RWPE2 (cell line): Measurements from ENCODE around the gene KRTAP12-3.

Experiments
- ATAC-seq: fragments of 200-7000 bp; cut with Tn5 transposase; 3 replicates; pipeline ENCODE4 v1.9.1; 2021; ENCODE audit warnings: low read depth
- DNase-seq: peaks from one replicate; pipeline ENCODE4 v3.0.0-alpha.2; 2020; ENCODE audit warnings: low spot score
- H3K27ac ChIP-seq: fragments of 450-650 bp; 2 replicates; pipeline ENCODE4 v1.5.1; 2017; ENCODE audit warnings: mild to moderate bottlenecking; ENCODE audit not compliant: poor library complexity, severe bottlenecking
- H3K27me3 ChIP-seq: fragments of 250-450 bp; sonication (Bioruptor Pico); 2 replicates; pipeline ENCODE4 v1.5.1; 2021; ENCODE audit warnings: mild to moderate bottlenecking, moderate library complexity; ENCODE audit not compliant: insufficient read depth, poor library complexity, severe bottlenecking
- H3K36me3 ChIP-seq: fragments of 250-450 bp; sonication (Bioruptor Pico); 2 replicates; pipeline ENCODE4 v1.5.1; 2020; ENCODE audit warnings: low read depth, mild to moderate bottlenecking, moderate library complexity
- H3K4me1 ChIP-seq: fragments of 250-450 bp; sonication (Bioruptor Pico); 2 replicates; pipeline ENCODE4 v1.5.1; 2021; ENCODE audit warnings: mild to moderate bottlenecking, moderate library complexity; ENCODE audit not compliant: insufficient read depth, poor library complexity, severe bottlenecking
- H3K4me3 ChIP-seq: fragments of 250-450 bp; sonication (Bioruptor Pico); 2 replicates; pipeline ENCODE4 v1.5.1; 2021; ENCODE audit warnings: mild to moderate bottlenecking, moderate library complexity; ENCODE audit not compliant: severe bottlenecking
- H3K9me3 ChIP-seq: fragments of 250-450 bp; sonication (Bioruptor Pico); 2 replicates; pipeline ENCODE4 v1.5.1; 2021; ENCODE audit warnings: mild to moderate bottlenecking, moderate library complexity; ENCODE audit not compliant: severe bottlenecking
- TF ChIP-seq, protein P1 (sequence below): fragments of 450-650 bp; IDR thresholded peaks from one replicate; pipeline ENCODE4 v1.5.1; 2017; ENCODE audit warnings: mild to moderate bottlenecking, moderate library complexity; ENCODE audit not compliant: poor library complexity, severe bottlenecking

Gene KRTAP12-3

DNA sequence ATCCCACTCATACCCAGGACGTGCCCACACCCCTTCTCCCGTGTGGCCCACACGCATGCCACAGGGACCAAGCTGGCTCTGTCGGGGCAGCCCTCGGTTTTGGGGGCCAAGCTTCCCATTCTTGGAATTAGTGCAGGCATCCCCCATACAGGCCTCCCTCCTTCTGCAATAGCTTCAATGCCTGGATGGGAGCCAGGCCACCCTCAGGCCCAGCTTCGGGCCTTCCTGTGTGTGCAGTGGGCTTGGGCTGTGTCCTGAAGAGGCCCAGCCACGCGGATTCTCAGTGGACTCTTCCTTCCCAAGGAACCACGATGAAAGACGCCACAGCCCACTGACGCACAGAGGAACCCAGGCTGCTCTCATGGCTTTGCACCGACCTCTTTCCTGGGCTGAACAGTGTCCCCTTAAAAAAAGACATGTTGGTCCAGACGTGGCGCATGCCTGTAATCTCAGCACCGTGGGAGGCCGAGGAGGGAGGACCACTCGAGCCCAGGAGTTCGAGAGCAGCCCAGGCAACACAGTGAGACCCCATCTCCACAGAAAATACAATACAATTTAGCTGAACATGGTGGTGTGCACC lies 8.1 kb upstream of the KRTAP12-3 start:
- Histone ChIP-seq H3K4me1 (no peaks in the 10 kb centered on the region), H3K36me3 (no peaks in the 10 kb centered on the region), H3K27ac (no peak overlapping the region), H3K9me3 (no peaks in the 10 kb centered on the region), H3K4me3 (no peak overlapping the region), H3K27me3 (peaks cover 6% of the 10 kb centered on the region)
- no peak for DNase-seq
- ATAC-seq: no peak
- TF ChIP-seq, protein P1, sequence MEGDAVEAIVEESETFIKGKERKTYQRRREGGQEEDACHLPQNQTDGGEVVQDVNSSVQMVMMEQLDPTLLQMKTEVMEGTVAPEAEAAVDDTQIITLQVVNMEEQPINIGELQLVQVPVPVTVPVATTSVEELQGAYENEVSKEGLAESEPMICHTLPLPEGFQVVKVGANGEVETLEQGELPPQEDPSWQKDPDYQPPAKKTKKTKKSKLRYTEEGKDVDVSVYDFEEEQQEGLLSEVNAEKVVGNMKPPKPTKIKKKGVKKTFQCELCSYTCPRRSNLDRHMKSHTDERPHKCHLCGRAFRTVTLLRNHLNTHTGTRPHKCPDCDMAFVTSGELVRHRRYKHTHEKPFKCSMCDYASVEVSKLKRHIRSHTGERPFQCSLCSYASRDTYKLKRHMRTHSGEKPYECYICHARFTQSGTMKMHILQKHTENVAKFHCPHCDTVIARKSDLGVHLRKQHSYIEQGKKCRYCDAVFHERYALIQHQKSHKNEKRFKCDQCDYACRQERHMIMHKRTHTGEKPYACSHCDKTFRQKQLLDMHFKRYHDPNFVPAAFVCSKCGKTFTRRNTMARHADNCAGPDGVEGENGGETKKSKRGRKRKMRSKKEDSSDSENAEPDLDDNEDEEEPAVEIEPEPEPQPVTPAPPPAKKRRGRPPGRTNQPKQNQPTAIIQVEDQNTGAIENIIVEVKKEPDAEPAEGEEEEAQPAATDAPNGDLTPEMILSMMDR: no peak

DNA sequence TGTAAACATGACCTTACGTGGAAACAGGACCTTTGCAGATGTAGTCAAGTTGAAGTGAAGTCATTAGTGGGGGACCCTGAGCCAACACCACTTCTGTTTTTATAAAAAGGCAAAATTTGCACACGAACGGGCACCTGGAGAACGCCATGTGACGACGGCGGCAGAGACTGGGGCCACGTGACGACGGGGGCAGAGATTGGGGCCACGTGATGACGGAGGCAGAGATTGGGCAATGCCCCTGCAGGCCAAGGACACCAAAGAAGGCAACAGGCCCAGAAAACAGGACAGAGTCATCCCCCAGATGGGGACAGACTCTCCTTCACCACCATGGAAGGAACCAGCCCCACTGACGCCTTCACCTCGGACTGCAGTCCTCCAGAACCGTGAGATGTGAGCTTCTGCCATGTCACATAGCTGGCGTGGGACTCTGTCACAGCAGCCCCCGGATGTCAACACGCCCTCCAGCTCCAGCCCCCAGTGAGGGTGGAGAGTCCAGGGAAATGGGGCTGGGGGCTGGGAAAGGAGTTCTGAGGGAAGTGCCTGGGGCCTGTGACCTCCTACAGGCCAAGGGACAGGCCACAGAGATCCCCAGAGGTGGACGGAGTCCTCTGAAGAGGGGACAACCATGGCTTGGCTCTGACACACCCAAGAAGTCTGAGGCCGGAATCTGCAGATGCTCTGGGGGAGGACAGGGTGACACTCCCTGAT lies 7.3 kb upstream of the KRTAP12-3 start:
- ATAC-seq (no peak), DNase-seq (no peak)
- Histone ChIP-seq H3K27me3 (peaks cover 6% of the 10 kb centered on the region), H3K36me3 (no peaks in the 10 kb centered on the region), H3K4me3 (no peak overlapping the region), H3K9me3 (no peaks in the 10 kb centered on the region), H3K4me1 (no peaks in the 10 kb centered on the region), H3K27ac (no peak overlapping the region)
- TF ChIP-seq, protein P1: no peak

DNA sequence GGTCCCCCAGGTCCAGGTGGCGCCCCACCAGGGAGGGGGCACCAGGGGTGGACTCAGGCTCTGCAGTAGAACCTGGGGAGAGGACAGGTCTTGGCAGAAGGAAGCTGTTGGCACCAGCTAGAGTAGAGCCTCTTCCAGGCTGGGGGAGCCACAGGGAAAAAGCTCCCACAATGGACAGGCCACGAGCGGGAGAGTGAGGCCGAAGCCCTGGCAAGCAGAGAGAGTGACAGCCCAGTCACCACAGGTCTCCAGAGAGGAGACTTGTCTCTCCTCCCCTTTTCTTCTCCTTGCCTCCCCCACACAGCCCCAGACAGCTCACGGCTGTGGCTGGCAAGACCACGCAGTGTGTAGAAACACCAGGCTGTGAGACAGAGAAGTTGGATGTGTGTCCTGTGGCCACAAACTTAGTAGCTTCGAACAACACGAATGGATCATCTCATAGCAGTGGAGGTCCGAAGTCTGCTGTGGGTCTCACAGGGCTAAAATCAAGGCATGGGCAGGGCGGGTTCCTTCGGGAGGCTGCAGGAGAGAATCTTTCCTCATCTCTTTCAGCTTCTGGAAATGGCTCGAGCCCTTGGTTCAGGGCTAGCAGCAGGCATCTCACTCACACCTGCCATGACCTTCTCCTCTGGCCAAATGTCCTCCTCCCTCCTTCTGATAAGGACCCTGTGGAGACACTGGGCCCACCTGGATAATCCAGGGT lies 6.6 kb upstream of the KRTAP12-3 start:
- Histone ChIP-seq H3K4me1 (no peaks in the 10 kb centered on the region), H3K27me3 (peaks cover 6% of the 10 kb centered on the region), H3K4me3 (no peak overlapping the region), H3K9me3 (no peaks in the 10 kb centered on the region), H3K27ac (no peak overlapping the region), H3K36me3 (no peaks in the 10 kb centered on the region)
- ATAC-seq: no peak
- no peak for DNase-seq
- TF ChIP-seq, protein P1: no peak

DNA sequence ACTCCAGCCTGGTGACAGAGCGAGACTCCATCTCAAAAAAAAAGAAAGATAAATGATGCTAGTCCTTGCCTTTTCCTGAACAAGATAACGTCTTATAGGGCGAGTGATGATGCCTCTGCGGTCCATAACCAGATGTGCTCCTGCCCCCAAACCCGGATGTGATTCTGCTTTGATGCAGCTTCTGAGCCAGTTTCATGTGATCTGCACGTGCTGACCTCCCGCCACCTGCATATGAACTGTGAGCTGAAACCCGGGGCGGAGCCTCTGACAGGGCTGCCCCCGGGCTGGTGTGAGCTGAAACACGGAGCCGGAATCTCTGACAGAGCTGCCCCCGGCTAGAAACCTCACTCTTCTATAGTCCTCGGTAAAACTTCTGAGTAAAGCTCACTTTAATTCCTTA lies 4.6 kb upstream of the KRTAP12-3 start:
- Histone ChIP-seq H3K9me3 (no peaks in the 10 kb centered on the region), H3K36me3 (no peaks in the 10 kb centered on the region), H3K27me3 (peaks cover 6% of the 10 kb centered on the region), H3K4me1 (no peaks in the 10 kb centered on the region), H3K4me3 (no peak overlapping the region), H3K27ac (no peak overlapping the region)
- DNase-seq (no peak), ATAC-seq (no peak)
- TF ChIP-seq, protein P1: no peak
